ENCODE measurements around the gene ULK2. TPM values are rescaled to one million over a fixed set of nuclear protein-coding genes. Genes with fewer than 3 reads are reported as not detected.

The ULK2 gene
- polyA plus RNA-seq, 1 donor from 2014 or later, result 55.1 TPM

- no peak overlapping the region for H3K9ac ChIP-seq (ENCODE audit: low read length)
Measured at GRCh38 chr17:19724501-19725420, 143.0 kb downstream of the ULK2 start.

DNA sequence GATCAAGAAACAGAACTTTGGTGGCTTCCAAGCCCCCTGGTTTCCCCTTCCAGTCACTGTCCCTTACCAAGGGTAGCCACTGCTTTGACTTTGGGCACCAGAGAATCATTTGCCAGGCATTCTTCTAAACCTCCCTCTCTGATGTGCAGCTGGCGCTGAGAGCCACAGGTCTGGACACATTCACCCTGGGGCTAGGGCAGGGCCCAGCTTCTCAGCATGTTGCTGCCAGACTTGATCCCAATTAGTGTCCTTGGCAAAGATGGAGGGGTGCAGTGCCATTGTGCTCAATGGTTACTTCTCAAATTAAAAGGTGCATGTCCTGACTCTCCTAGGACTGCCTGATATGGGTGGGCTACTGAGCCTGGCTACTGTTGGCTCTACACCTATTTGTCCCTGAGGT, 143.8 kb downstream of the ULK2 start:
- no peak overlapping the region for H3K9ac ChIP-seq (ENCODE audit: low read length)
- no peaks in the 10 kb centered on the region for H3F3A ChIP-seq (ENCODE audit: insufficient read depth, low read length, poor library complexity, severe bottlenecking)
- H3K79me2 ChIP-seq (replicated peaks; ENCODE audit: insufficient read depth, low read length), result no peaks in the 10 kb centered on the region
- no peak overlapping the region for H2AFZ ChIP-seq (ENCODE audit: low read depth, low read length)
- no peaks in the 10 kb centered on the region for H3K9me2 ChIP-seq (ENCODE audit: insufficient read depth, low read length)
- no peak overlapping the region for H3K27ac ChIP-seq (ENCODE audit: low read length)
- no peaks in the 10 kb centered on the region for H3K9me3 ChIP-seq (ENCODE audit: low read length)
- no peak overlapping the region for H3K4me3 ChIP-seq (ENCODE audit: low read length)
- H4K20me1 ChIP-seq (ENCODE audit: insufficient read depth), result no peaks in the 10 kb centered on the region
- TF ChIP-seq EP300 (conservative IDR thresholded peaks at IDR 0.05; ENCODE audit: poor library complexity, severe bottlenecking) (no peak), CTCF (IDR thresholded peaks at IDR 0.05; ENCODE audit: poor library complexity, severe bottlenecking) (no peak), RAD21 (conservative IDR thresholded peaks at IDR 0.05) (no peak), EZH2 (IDR thresholded peaks at IDR 0.05; ENCODE audit: borderline replicate concordance, insufficient read depth, low read length, poor library complexity, severe bottlenecking) (no peak)
- no peaks in the 10 kb centered on the region for H3K27me3 ChIP-seq (ENCODE audit: insufficient read depth, low read depth, low read length)
- H3K36me3 ChIP-seq (ENCODE audit: insufficient read depth, low read length), result no peaks in the 10 kb centered on the region
- H3K4me2 ChIP-seq (ENCODE audit: low read length), result no peak overlapping the region

More at GRCh38 chr17:19724501-19725420, 143.0 kb downstream of the ULK2 start:
- H4K20me1 ChIP-seq (ENCODE audit: insufficient read depth), result no peaks in the 10 kb centered on the region
- H3K27ac ChIP-seq (ENCODE audit: low read length), result no peak overlapping the region
- H3K9me2 ChIP-seq (ENCODE audit: insufficient read depth, low read length), result no peaks in the 10 kb centered on the region
- H3K27me3 ChIP-seq (ENCODE audit: insufficient read depth, low read depth, low read length), result no peaks in the 10 kb centered on the region
- no peaks in the 10 kb centered on the region for H3K9me3 ChIP-seq (ENCODE audit: low read length)
- no peaks in the 10 kb centered on the region for H3K79me2 ChIP-seq (replicated peaks; ENCODE audit: insufficient read depth, low read length)
- H3K36me3 ChIP-seq (ENCODE audit: insufficient read depth, low read length), result no peaks in the 10 kb centered on the region
- no peak overlapping the region for H3K4me2 ChIP-seq (ENCODE audit: low read length)
- H3K4me3 ChIP-seq (ENCODE audit: low read length), result no peak overlapping the region
- TF ChIP-seq SMC3 (conservative IDR thresholded peaks at IDR 0.05; ENCODE audit: poor library complexity), result no peak
- no peak for TF ChIP-seq TAF1 (IDR thresholded peaks at IDR 0.05; ENCODE audit: low read depth)
- TF ChIP-seq EP300 (conservative IDR thresholded peaks at IDR 0.05; ENCODE audit: poor library complexity, severe bottlenecking), result no peak
- TF ChIP-seq POLR2AphosphoS5 (IDR thresholded peaks at IDR 0.05), result no peak
- no peak for TF ChIP-seq RAD21 (conservative IDR thresholded peaks at IDR 0.05)
- no peak for TF ChIP-seq CTCF (IDR thresholded peaks at IDR 0.05; ENCODE audit: poor library complexity, severe bottlenecking)
- TF ChIP-seq, protein P1, sequence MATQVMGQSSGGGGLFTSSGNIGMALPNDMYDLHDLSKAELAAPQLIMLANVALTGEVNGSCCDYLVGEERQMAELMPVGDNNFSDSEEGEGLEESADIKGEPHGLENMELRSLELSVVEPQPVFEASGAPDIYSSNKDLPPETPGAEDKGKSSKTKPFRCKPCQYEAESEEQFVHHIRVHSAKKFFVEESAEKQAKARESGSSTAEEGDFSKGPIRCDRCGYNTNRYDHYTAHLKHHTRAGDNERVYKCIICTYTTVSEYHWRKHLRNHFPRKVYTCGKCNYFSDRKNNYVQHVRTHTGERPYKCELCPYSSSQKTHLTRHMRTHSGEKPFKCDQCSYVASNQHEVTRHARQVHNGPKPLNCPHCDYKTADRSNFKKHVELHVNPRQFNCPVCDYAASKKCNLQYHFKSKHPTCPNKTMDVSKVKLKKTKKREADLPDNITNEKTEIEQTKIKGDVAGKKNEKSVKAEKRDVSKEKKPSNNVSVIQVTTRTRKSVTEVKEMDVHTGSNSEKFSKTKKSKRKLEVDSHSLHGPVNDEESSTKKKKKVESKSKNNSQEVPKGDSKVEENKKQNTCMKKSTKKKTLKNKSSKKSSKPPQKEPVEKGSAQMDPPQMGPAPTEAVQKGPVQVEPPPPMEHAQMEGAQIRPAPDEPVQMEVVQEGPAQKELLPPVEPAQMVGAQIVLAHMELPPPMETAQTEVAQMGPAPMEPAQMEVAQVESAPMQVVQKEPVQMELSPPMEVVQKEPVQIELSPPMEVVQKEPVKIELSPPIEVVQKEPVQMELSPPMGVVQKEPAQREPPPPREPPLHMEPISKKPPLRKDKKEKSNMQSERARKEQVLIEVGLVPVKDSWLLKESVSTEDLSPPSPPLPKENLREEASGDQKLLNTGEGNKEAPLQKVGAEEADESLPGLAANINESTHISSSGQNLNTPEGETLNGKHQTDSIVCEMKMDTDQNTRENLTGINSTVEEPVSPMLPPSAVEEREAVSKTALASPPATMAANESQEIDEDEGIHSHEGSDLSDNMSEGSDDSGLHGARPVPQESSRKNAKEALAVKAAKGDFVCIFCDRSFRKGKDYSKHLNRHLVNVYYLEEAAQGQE (IDR thresholded peaks at IDR 0.05; ENCODE audit: borderline replicate concordance), result no peak
- no peak for TF ChIP-seq MXI1 (conservative IDR thresholded peaks at IDR 0.05; ENCODE audit: poor library complexity, severe bottlenecking)
- TF ChIP-seq EZH2 (IDR thresholded peaks at IDR 0.05; ENCODE audit: borderline replicate concordance, insufficient read depth, low read length, poor library complexity, severe bottlenecking), result no peak
- H2AFZ ChIP-seq (ENCODE audit: low read depth, low read length), result no peak overlapping the region
- no peaks in the 10 kb centered on the region for H3F3A ChIP-seq (ENCODE audit: insufficient read depth, low read length, poor library complexity, severe bottlenecking)

Small RNA genes lying within 50 kb of the gene (small RNA-seq; reads per million reads assigned to genes)
- 0 reads per million in 3 experiments for gene AC015726.2

Other genes starting within 250 kb of the ULK2 start
- 36.2 and 51.2 TPM in 2 replicates for gene ALDH3A2, start 219.2 kb downstream of the ULK2 start, polyA plus RNA-seq
- not detected in 2 replicates for gene SLC47A2, start 151.4 kb downstream of the ULK2 start, polyA plus RNA-seq
- 0.10 TPM in 1 of 2 replicates, not detected in the other for gene ALDH3A1, start 119.6 kb downstream of the ULK2 start, polyA plus RNA-seq
- gene AKAP10, start 109.9 kb upstream of the ULK2 start, polyA plus RNA-seq, result 26.9 and 27.3 TPM in 2 replicates
- 7.0 and 8.6 TPM in 2 replicates for gene SPECC1, start 141.4 kb upstream of the ULK2 start, polyA plus RNA-seq

All from neural cell (in vitro differentiated cells).